ENCODE results near the gene MT1B.

MT1B gene

DNA sequence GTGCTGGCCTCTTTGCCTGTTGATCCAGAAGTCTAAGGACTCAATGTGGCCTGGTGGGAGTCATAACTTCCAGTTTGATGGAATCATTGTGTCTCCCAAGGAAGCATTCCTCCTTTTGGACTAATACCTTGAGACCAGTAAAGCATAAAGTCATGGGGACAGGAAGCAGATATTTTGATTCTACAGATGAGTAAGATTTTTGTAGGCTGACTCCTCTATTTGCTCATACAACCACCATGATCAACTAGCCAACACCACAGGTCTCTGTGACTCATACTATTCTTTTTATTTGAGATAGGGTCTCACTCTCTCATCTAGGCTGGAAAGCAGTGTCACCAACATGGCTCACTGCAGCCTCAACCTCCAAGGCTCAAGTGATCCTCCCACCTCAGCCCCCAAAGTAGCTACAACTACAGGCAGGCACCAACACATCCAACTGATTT is 37.1 kb upstream of the MT1B start:
- Histone ChIP-seq H3K4me1 (ENCODE audit: low read length) (peaks cover 27% of the 10 kb centered on the region), H2AFZ (ENCODE audit: low read depth, low read length) (no peak overlapping the region), H3K4me3 (ENCODE audit: low read length) (no peak overlapping the region), H3K9ac (ENCODE audit: low read length) (no peak overlapping the region), H3K36me3 (replicated peaks; ENCODE audit: low read depth, low read length) (no peaks in the 10 kb centered on the region), H4K20me1 (ENCODE audit: insufficient read depth, low read length) (no peaks in the 10 kb centered on the region), H3K27ac (ENCODE audit: low read length) (no peak overlapping the region), H3K79me2 (ENCODE audit: low read length) (no peaks in the 10 kb centered on the region), H3K4me2 (ENCODE audit: low read length) (no peak overlapping the region), H3K9me3 (ENCODE audit: insufficient read depth, low read length) (no peaks in the 10 kb centered on the region), H3K27me3 (ENCODE audit: low read depth, low read length) (0 out of 2 replicates have a peak, but pooled peaks cover 9% of the 10 kb centered on the region)
- no peak for TF ChIP-seq EZH2phosphoT487 (IDR thresholded peaks at IDR 0.05; ENCODE audit: low read depth)
- TF ChIP-seq, protein P1, sequence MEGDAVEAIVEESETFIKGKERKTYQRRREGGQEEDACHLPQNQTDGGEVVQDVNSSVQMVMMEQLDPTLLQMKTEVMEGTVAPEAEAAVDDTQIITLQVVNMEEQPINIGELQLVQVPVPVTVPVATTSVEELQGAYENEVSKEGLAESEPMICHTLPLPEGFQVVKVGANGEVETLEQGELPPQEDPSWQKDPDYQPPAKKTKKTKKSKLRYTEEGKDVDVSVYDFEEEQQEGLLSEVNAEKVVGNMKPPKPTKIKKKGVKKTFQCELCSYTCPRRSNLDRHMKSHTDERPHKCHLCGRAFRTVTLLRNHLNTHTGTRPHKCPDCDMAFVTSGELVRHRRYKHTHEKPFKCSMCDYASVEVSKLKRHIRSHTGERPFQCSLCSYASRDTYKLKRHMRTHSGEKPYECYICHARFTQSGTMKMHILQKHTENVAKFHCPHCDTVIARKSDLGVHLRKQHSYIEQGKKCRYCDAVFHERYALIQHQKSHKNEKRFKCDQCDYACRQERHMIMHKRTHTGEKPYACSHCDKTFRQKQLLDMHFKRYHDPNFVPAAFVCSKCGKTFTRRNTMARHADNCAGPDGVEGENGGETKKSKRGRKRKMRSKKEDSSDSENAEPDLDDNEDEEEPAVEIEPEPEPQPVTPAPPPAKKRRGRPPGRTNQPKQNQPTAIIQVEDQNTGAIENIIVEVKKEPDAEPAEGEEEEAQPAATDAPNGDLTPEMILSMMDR (IDR thresholded peaks at IDR 0.05; ENCODE audit: low read depth, low read length): no peak

DNA sequence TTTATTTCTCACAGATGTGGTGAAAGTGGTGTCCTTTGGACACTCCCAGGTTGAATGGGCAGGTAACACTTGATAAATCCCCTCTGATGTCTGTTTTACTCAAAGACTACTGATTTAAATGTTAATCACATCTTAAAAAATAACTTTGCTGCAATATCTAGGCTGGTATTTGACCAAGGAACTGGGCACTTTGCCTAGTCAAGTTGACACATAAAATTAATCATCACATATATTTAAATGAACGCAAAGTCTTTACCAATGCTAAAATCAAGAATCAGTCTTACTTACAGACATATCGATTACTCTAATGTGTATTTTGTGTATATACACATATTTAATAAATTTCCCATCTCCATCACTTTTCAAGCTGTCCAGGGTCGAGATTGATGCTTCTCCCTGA is 36.3 kb upstream of the MT1B start:
- H3K4me2 ChIP-seq (ENCODE audit: low read length): no peak overlapping the region
- 0 out of 2 replicates have a peak, but pooled peaks cover 9% of the 10 kb centered on the region for H3K27me3 ChIP-seq (ENCODE audit: low read depth, low read length)

DNA sequence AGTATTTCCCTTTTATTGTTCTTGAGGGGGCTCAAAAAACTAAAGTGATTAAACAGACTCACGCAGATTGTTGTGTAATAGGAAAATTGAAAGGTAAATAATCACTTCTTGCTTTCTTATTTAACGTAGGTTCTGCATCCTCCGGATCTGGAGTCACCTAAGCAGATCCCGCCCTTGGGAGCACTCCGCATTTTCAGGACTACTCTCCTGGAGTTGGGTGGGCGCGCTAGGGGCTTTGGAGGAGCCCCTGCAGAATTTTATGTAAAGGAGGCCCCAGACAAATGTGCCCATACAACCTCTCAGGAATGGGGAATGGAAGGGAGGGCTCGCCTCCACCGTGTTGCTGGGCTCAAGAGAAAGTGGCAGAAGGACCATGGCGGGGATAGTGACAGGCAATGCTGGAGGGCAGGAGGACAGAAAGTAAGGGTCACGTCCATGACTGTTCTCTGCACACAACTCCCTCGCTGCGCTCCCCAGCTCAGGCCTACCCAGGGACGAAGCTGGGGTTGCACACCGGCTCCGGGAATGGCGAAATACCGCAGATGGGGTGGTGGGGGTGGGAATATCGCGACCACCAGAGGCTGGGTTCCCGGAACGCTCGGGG is 35.0 kb upstream of the MT1B start:
- no peak overlapping the region for H3K27ac ChIP-seq (ENCODE audit: low read length)
- no peak for TF ChIP-seq EZH2phosphoT487 (IDR thresholded peaks at IDR 0.05; ENCODE audit: low read depth)
- TF ChIP-seq, protein P1 (IDR thresholded peaks at IDR 0.05; ENCODE audit: low read depth, low read length): no peak
- H3K4me1 ChIP-seq (ENCODE audit: low read length): peaks cover 8% of the 10 kb centered on the region
- no peaks in the 10 kb centered on the region for H4K20me1 ChIP-seq (ENCODE audit: insufficient read depth, low read length)
- H3K27me3 ChIP-seq (ENCODE audit: low read depth, low read length): 0 out of 2 replicates have a peak, but pooled peaks cover 9% of the 10 kb centered on the region
- H2AFZ ChIP-seq (ENCODE audit: low read depth, low read length): no peak overlapping the region
- no peak overlapping the region for H3K9ac ChIP-seq (ENCODE audit: low read length)
- H3K36me3 ChIP-seq (replicated peaks; ENCODE audit: low read depth, low read length): no peaks in the 10 kb centered on the region
- H3K4me3 ChIP-seq (ENCODE audit: low read length): no peak overlapping the region
- H3K9me3 ChIP-seq (ENCODE audit: insufficient read depth, low read length): no peaks in the 10 kb centered on the region
- H3K79me2 ChIP-seq (ENCODE audit: low read length): no peaks in the 10 kb centered on the region
- no peak overlapping the region for H3K4me2 ChIP-seq (ENCODE audit: low read length)

More for the DNA sequence above, 36.3 kb upstream of the MT1B start:
- TF ChIP-seq EZH2phosphoT487 (IDR thresholded peaks at IDR 0.05; ENCODE audit: low read depth): no peak
- TF ChIP-seq, protein P1 (IDR thresholded peaks at IDR 0.05; ENCODE audit: low read depth, low read length): no peak
- H3K9ac ChIP-seq (ENCODE audit: low read length): no peak overlapping the region
- no peaks in the 10 kb centered on the region for H3K79me2 ChIP-seq (ENCODE audit: low read length)
- H3K27ac ChIP-seq (ENCODE audit: low read length): no peak overlapping the region
- no peak overlapping the region for H2AFZ ChIP-seq (ENCODE audit: low read depth, low read length)
- H3K4me3 ChIP-seq (ENCODE audit: low read length): no peak overlapping the region
- H3K4me1 ChIP-seq (ENCODE audit: low read length): peaks cover 19% of the 10 kb centered on the region
- no peaks in the 10 kb centered on the region for H3K36me3 ChIP-seq (replicated peaks; ENCODE audit: low read depth, low read length)
- H4K20me1 ChIP-seq (ENCODE audit: insufficient read depth, low read length): no peaks in the 10 kb centered on the region
- no peaks in the 10 kb centered on the region for H3K9me3 ChIP-seq (ENCODE audit: insufficient read depth, low read length)

DNA sequence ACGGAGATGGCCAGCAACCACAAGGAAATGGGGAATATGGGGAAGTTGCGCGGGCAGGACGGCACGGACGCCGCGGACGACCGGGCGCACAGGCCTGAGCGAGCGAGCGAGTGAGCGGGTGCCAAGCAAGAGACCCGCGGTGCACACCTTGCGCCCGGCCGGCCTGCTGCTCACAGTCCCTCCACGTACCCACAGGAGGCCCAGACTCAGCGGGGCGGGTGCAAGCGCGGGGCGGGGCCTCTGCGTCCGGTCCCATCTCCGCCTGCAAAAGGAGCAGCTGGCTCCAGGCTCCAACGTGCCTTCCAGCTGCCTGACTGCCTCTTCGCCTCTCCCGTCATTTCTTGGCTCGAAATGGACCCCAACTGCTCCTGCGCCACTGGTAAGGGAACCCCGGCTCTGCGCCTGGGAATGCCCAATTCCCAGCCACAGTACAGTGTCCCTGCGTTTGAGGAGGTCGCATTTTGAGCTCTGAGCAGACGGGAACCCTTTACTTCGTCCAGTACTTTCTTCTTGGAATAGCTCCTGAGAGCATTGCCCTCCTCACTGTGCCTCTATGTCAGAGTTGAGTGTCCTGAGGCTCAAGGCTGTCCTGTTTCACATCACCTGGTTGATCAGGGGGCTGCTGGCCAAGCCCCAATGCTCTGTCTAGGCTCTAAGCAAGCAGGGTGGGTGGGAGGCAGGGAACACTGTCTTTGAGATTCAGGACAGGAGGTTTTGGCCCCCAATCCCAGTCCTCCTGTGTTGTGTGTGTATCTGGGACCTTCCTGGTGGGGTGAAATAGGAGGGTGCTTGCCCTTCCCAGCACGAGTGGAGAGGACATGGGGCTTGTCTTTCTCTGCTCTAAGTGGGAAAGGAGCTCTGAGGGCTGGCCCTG is 34.2 kb upstream of the MT1B start:
- no peak overlapping the region for H3K4me2 ChIP-seq (ENCODE audit: low read length)

More for the DNA sequence above, 34.2 kb upstream of the MT1B start:
- H3K79me2 ChIP-seq (ENCODE audit: low read length): no peaks in the 10 kb centered on the region
- H3K27ac ChIP-seq (ENCODE audit: low read length): no peak overlapping the region
- no peak overlapping the region for H3K4me3 ChIP-seq (ENCODE audit: low read length)
- no peak overlapping the region for H2AFZ ChIP-seq (ENCODE audit: low read depth, low read length)
- H3K4me1 ChIP-seq (ENCODE audit: low read length): peaks cover 8% of the 10 kb centered on the region
- H4K20me1 ChIP-seq (ENCODE audit: insufficient read depth, low read length): no peaks in the 10 kb centered on the region
- TF ChIP-seq EZH2phosphoT487 (IDR thresholded peaks at IDR 0.05; ENCODE audit: low read depth): no peak
- TF ChIP-seq, protein P1 (IDR thresholded peaks at IDR 0.05; ENCODE audit: low read depth, low read length): no peak
- H3K36me3 ChIP-seq (replicated peaks; ENCODE audit: low read depth, low read length): no peaks in the 10 kb centered on the region
- H3K27me3 ChIP-seq (ENCODE audit: low read depth, low read length): 0 out of 2 replicates have a peak, but pooled peaks cover 9% of the 10 kb centered on the region
- H3K9me3 ChIP-seq (ENCODE audit: insufficient read depth, low read length): no peaks in the 10 kb centered on the region
- no peak overlapping the region for H3K9ac ChIP-seq (ENCODE audit: low read length)

Data from OCI-LY3 (cell line).